Karpas-422 (cell line): ENCODE measurements around the gene ABR. TPM values are rescaled to one million over a fixed set of nuclear protein-coding genes. Genes with fewer than 3 reads are reported as not detected.
"Not testable (repeated sequence)": the region's sequence is repeated elsewhere in the genome, so short reads cannot be mapped to it uniquely, and the experiment has no call there.

ENCODE experiments used
- DNase-seq: peaks from one replicate; pipeline ENCODE4 v3.0.0-alpha.2; 2015
- H2AFZ ChIP-seq: fragments of 200-600 bp; sonication (generic); 2 replicates; pipeline ENCODE4 v1.6.1; 2014; ENCODE audit warnings: antibody characterized with exemption, low read length, mixed read lengths
- H3K27ac ChIP-seq: fragments of 200-600 bp; sonication (generic); 2 replicates; pipeline ENCODE4 v1.5.1; 2014; ENCODE audit warnings: mild to moderate bottlenecking, low read length, moderate library complexity
- H3K27me3 ChIP-seq: fragments of 200-600 bp; sonication (generic); 2 replicates; pipeline ENCODE4 v1.6.1; 2014; ENCODE audit warnings: low read length, mixed read lengths
- H3K36me3 ChIP-seq: fragments of 200-600 bp; sonication (generic); 2 replicates; pipeline ENCODE4 v1.6.1; 2014; ENCODE audit warnings: low read length, mixed read lengths; ENCODE audit not compliant: insufficient read depth
- H3K4me1 ChIP-seq: fragments of 200-600 bp; sonication (generic); 2 replicates; pipeline ENCODE4 v1.6.1; 2014; ENCODE audit warnings: mild to moderate bottlenecking, low read length, mixed read lengths
- H3K4me2 ChIP-seq: fragments of 200-600 bp; sonication (generic); 2 replicates; pipeline ENCODE4 v1.6.1; 2014; ENCODE audit warnings: low read length, low read depth, mild to moderate bottlenecking; ENCODE audit not compliant: poor library complexity, severe bottlenecking
- H3K4me3 ChIP-seq: fragments of 200-600 bp; sonication (generic); 2 replicates; pipeline ENCODE4 v1.5.1; 2014; ENCODE audit warnings: mild to moderate bottlenecking, antibody characterized with exemption, low read length, mixed read lengths
- H3K79me2 ChIP-seq: fragments of 200-600 bp; sonication (generic); 2 replicates; pipeline ENCODE4 v1.6.1; 2014; ENCODE audit warnings: mild to moderate bottlenecking, low read length, mixed read lengths
- H3K9ac ChIP-seq: fragments of 200-600 bp; sonication (generic); 2 replicates; pipeline ENCODE4 v1.6.0; 2014; ENCODE audit warnings: low read length
- H3K9me2 ChIP-seq: fragments of 200-600 bp; sonication (generic), shearing (Covaris generic); replicated peaks from 2 replicates; pipeline ENCODE4 v1.6.0; 2014; ENCODE audit warnings: mild to moderate bottlenecking, low read length, moderate library complexity; ENCODE audit not compliant: insufficient read depth
- H3K9me3 ChIP-seq: fragments of 300-700, 200-600 bp; sonication (generic); 2 replicates; pipeline ENCODE4 v1.6.1; 2014; ENCODE audit warnings: low read length, mixed read lengths
- H4K20me1 ChIP-seq: fragments of 200-600 bp; sonication (generic); 2 replicates; pipeline ENCODE4 v1.6.1; 2014; ENCODE audit warnings: mild to moderate bottlenecking, antibody characterized with exemption, low read length, low read depth; ENCODE audit not compliant: insufficient read depth
- total RNA-seq: library from RNA; depleted of rRNA; stranded (reverse); fragments of >200 nt; shearing (Covaris generic); gene quantifications from 2 replicates; pipeline ENCODE4 v1.2.3, GENCODE V29; 2014; ENCODE audit warnings: low replicate concordance

The ABR gene
- total RNA-seq, 1 experiment from 2014 or later: 113 TPM

- H2AFZ ChIP-seq: no peak overlapping the region
- no peaks in the 10 kb centered on the region for H4K20me1 ChIP-seq
- no peaks in the 10 kb centered on the region for H3K4me1 ChIP-seq
- no peak overlapping the region for H3K4me3 ChIP-seq
- H3K36me3 ChIP-seq: peaks cover 22% of the 10 kb centered on the region
- H3K4me2 ChIP-seq: no peak overlapping the region
- no peaks in the 10 kb centered on the region for H3K9me2 ChIP-seq
- no peak for DNase-seq
- no peak overlapping the region for H3K9ac ChIP-seq
- no peak overlapping the region for H3K27ac ChIP-seq
- H3K9me3 ChIP-seq: no peaks in the 10 kb centered on the region
- H3K27me3 ChIP-seq: no peaks in the 10 kb centered on the region
- no peaks in the 10 kb centered on the region for H3K79me2 ChIP-seq
Measured at GRCh38 chr17:1053661-1054360, 126.0 kb downstream of the ABR start.

DNA sequence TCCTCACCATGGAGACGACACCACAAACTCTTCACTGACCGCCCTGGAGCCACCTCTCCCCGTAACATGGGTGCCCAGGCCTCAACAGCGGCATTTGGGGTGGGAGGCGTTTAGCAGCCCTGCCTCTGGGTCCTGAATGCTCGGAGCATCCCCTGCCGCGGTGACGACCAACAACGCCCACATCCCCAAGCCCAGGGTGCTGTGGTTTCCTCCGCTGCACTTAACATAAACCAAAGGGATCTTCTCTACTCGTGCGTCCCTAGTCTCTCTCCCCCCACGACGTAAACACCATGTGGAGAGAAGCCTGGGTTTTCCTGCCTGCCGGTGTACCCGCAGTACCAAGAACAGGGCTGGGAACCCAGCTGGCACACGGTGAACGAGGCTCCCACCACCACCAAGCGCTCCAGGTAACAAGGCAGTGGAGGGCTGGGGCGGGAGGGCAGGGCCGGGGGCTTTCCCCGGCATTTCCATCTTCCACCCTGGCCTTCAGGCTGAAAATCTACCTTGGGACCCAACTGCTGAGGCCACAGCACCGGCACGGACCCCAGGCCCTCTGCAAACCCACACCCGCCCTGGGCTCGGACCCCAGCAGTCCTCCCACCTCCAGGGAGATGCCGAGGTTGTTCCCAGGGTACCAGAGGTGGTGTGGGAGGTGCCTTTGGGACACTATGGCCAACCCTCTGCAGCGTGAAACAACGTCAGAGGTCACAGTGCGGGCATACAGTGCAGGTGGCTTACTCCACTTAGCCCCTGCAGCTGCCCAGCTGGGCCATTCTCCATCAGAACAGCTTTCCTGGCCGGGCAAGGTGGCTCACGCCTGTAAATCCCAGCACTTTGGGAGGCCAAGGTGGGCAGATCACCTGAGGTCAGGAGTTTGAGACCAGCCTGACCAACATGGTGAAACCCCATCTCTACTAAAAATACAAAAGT, 128.5 kb downstream of the ABR start:
- Histone ChIP-seq H3K4me2 (no peak overlapping the region), H3K9me3 (no peaks in the 10 kb centered on the region), H3K4me1 (no peaks in the 10 kb centered on the region), H3K36me3 (peaks cover 13% of the 10 kb centered on the region), H2AFZ (no peak overlapping the region), H4K20me1 (no peaks in the 10 kb centered on the region), H3K27ac (no peak overlapping the region), H3K4me3 (no peak overlapping the region), H3K79me2 (no peaks in the 10 kb centered on the region), H3K9ac (no peak overlapping the region), H3K27me3 (no peaks in the 10 kb centered on the region), H3K9me2 (no peaks in the 10 kb centered on the region)
- no peak for DNase-seq

DNA sequence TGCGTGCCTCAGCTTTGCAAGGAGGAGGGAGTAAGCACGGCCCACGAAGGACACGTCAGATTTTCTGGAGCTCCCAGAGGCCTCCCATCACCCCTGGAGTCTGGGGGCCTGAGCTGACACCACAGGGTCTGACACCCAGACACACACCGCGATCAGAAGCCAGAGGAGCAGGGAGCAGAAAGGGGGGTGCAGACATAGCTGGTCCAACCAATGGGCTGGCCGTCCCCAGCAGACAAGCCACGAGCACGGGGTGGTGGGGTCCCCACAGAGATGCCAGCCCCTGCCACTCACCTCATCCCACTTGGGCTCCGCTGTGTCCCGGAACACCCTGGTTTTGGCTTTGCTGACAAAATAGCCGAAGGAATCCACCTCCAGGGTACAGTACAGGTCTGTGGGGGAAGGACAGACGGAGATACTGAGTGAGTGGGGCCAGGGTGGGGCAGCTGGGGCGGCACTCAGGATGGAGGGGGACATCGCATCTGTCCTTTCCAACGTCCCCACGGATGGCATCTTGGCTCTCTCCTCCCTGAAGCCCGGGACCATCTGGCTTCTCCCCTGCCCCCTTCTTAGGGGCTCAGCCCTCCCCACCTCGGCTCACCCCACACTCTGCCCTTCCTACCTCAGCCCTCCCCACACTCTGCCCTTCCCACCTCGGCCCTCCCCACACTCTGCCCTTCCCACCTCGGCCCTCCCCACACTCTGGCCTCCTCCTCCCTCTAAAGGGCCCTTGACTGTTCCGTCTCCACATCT, 129.4 kb downstream of the ABR start:
- Histone ChIP-seq H3K9me3 (no peaks in the 10 kb centered on the region), H3K36me3 (peaks cover 12% of the 10 kb centered on the region), H3K9ac (no peak overlapping the region), H3K4me1 (no peaks in the 10 kb centered on the region), H3K9me2 (no peaks in the 10 kb centered on the region), H3K27me3 (no peaks in the 10 kb centered on the region), H3K4me2 (no peak overlapping the region), H3K79me2 (no peaks in the 10 kb centered on the region), H3K27ac (no peak overlapping the region), H4K20me1 (no peaks in the 10 kb centered on the region), H3K4me3 (no peak overlapping the region), H2AFZ (no peak overlapping the region)
- no peak for DNase-seq

DNA sequence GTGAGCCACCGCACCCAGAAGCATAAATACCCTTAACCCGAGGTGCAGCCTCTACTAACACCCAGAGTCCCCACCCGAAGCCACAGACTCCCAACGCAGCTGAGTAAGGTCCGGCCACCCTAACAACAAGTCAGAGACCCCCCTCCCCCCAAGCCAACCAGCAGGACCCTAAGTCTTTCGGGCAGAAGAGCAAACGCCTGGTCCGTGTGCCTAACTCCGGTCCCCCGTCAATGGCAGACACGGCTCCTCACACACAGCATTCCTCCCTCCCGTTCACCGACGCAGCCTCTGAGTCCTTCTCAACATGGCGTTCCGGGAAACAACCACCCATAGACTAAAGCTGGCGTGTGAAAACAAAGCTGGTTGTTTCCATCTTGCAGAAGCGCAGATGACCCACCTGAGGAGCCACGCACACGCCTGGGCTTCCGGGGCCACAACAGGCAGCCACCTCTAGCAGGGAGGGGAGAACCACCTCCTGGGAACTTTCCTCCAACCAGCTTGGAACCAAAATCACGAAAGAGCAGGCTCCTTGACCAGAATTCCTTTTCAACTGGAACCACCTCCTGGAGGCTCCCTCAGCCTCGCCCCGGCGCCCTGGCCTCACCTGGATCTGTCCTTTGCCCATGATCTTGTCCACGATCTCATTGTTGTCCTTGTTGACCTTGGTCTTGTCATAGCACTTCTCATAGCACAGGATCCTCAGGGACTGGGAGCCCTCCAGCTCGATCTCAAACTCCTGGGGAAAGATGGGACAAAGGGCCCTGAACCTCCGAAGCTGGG, 130.1 kb downstream of the ABR start:
- H3K27me3 ChIP-seq: no peaks in the 10 kb centered on the region
- no peaks in the 10 kb centered on the region for H4K20me1 ChIP-seq
- no peaks in the 10 kb centered on the region for H3K9me2 ChIP-seq

DNA sequence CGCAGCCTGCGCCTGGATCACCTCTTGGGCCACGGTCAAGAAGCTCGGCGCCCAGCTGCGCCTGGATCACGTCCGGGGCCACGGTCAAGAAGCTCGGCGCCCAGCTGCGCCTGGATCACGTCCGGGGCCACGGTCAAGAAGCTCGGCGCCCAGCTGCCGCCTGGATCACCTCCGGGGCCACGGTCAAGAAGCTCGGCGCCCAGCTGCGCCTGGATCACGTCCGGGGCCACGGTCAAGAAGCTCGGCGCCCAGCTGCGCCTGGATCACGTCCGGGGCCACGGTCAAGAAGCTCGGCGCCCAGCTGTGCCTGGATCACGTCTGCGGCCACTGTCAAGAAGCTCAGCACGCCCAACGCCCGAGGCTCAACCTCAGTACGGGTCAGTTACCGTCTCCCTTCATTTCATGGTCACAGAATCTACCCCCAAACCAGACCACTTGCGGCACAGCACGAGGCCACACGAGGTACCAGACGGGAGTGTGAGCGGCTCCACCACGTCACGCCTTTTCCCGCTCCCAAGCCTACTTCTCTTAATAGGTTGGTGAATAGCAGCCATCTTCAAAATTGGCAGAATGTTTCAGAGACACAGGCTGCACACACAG, 131.2 kb downstream of the ABR start:
- H3K9ac ChIP-seq, H3K4me1 ChIP-seq, H3K9me2 ChIP-seq, H3K9me3 ChIP-seq, H3K79me2 ChIP-seq, H2AFZ ChIP-seq, H3K4me3 ChIP-seq, H3K36me3 ChIP-seq, H3K27me3 ChIP-seq, H3K27ac ChIP-seq, H3K4me2 ChIP-seq, DNase-seq, H4K20me1 ChIP-seq: not testable (repeated sequence)

More for the DNA sequence above, 130.1 kb downstream of the ABR start:
- H3K4me2 ChIP-seq: no peak overlapping the region
- H3K27ac ChIP-seq: no peak overlapping the region
- H3K4me3 ChIP-seq: no peak overlapping the region
- DNase-seq: no peak
- no peak overlapping the region for H2AFZ ChIP-seq
- H3K79me2 ChIP-seq: no peaks in the 10 kb centered on the region
- H3K4me1 ChIP-seq: no peaks in the 10 kb centered on the region
- peaks cover 12% of the 10 kb centered on the region for H3K36me3 ChIP-seq
- no peak overlapping the region for H3K9ac ChIP-seq
- H3K9me3 ChIP-seq: no peaks in the 10 kb centered on the region

DNA sequence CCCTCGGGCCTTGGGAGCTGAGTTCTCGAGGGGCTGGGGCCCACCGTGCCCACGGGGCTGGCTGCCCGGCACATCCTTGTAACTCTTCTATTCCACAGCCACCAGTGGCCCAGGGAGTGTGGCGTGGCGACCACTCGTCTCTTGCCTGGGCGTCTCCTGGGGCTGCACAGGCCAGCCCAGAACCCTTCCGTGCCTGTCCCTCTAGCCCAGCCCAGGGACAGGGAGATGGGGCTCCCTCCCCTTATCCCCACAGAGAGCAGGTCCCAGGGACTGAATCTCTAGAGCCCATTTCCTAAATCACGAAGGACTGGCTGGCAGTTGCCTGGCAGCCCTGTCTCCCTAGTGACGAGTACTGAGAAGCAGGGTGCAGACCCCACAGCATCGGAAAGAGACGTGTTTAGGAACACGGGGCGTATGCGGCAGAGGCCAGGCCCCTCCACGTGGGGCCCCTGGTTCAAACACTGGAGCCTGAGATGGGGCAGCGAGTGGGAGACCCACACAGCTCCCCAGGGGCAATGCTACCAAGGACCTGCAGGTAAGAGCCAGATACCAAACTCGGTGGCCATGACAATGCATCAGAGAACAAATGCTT, 131.8 kb downstream of the ABR start:
- no peaks in the 10 kb centered on the region for H3K9me2 ChIP-seq
- no peak for DNase-seq
- H4K20me1 ChIP-seq: no peaks in the 10 kb centered on the region
- no peak overlapping the region for H3K27ac ChIP-seq
- no peaks in the 10 kb centered on the region for H3K79me2 ChIP-seq
- peaks cover 7% of the 10 kb centered on the region; the same call in 1 of the 2 replicates for H3K36me3 ChIP-seq
- no peak overlapping the region for H3K4me2 ChIP-seq
- H3K27me3 ChIP-seq: no peaks in the 10 kb centered on the region
- no peak overlapping the region for H2AFZ ChIP-seq
- H3K4me3 ChIP-seq: no peak overlapping the region
- no peak overlapping the region for H3K9ac ChIP-seq
- H3K9me3 ChIP-seq: no peaks in the 10 kb centered on the region
- H3K4me1 ChIP-seq: no peaks in the 10 kb centered on the region

- H3K4me2 ChIP-seq: no peak overlapping the region
- no peak overlapping the region for H3K27ac ChIP-seq
- no peak for DNase-seq
- no peaks in the 10 kb centered on the region for H3K9me2 ChIP-seq
- no peak overlapping the region for H3K4me3 ChIP-seq
- no peaks in the 10 kb centered on the region for H3K27me3 ChIP-seq
- H3K4me1 ChIP-seq: no peaks in the 10 kb centered on the region
- H3K9ac ChIP-seq: no peak overlapping the region
- no peaks in the 10 kb centered on the region for H3K9me3 ChIP-seq
- H3K79me2 ChIP-seq: no peaks in the 10 kb centered on the region
- H4K20me1 ChIP-seq: no peaks in the 10 kb centered on the region
- H3K36me3 ChIP-seq: peaks cover 12% of the 10 kb centered on the region; the same call in 1 of the 2 replicates
- no peak overlapping the region for H2AFZ ChIP-seq
Measured at GRCh38 chr17:1047177-1047878, 132.5 kb downstream of the ABR start.
